GM12873 (cell line): ENCODE data around the gene PGM1.

Experiments used
- CTCF ChIP-seq: IDR thresholded peaks from 2 replicates; pipeline ENCODE4 v1.5.1; 2012; ENCODE audit warnings: low read depth, mild to moderate bottlenecking, moderate library complexity, low read length, control low read depth; ENCODE audit not compliant: insufficient read depth; ENCODE audit errors: missing control alignments

PGM1 gene

DNA sequence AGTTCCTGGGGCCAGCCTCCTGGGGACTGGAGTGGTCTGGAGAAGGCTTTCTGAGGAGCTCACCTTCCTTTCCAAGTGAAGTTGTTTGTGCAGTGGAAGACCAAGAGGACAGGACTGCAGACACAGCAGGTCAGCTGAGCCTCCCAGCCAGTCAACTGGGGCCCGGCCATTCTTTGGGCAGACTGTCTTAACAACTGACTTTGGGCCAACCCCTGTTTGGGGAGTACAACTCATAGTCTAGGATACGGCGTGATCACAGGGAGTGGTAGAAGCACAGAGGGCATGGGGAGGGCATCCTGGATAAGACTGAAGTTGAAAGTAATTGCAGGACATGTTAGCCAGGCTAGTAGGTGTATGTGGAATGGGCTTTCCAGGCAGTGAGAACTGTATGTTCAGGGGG lies 50.3 kb downstream of the PGM1 start:
- no peak for TF ChIP-seq CTCF

DNA sequence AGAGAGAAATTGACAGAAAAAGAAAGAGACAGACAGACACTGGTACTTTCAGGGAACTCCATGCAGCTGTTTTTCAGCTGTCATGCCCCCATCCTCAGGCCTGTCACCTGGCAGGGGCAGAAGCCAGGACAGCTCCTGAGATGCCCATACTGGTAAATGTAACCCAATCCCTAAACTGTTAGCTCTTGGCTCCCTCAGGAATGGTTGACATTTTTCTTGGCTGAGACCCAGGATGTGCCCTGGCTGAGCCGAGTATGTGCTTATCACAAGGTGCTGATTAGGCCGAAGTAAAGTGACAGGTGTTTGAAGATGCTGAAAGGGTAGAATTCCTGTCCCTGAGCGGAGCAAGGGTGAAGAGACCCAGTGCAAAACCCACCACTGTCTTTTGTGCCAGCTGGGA lies 50.7 kb downstream of the PGM1 start:
- TF ChIP-seq CTCF, result no peak

DNA sequence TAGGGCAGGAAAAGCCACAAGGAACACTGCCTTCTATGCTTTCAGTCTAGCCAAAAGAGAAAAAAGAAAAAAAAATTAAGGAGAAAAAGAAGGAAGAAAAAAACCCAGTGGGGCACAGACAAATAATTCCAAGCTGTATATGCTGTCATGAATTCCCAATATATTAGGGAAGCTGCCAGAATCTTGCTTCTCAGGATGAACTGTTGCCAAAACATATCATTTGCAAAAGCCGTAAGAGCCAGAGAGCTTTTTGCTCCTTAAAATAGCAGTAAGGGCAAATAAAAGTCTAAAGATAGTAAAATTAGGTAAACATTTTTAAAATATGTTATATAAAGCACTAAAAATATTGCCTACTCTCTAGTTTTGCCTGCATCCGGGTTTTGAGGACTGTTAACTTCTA lies 52.1 kb downstream of the PGM1 start:
- no peak for TF ChIP-seq CTCF

- TF ChIP-seq CTCF, result no peak
Measured at GRCh38 chr1:63648689-63649088, 55.5 kb downstream of the PGM1 start.

DNA sequence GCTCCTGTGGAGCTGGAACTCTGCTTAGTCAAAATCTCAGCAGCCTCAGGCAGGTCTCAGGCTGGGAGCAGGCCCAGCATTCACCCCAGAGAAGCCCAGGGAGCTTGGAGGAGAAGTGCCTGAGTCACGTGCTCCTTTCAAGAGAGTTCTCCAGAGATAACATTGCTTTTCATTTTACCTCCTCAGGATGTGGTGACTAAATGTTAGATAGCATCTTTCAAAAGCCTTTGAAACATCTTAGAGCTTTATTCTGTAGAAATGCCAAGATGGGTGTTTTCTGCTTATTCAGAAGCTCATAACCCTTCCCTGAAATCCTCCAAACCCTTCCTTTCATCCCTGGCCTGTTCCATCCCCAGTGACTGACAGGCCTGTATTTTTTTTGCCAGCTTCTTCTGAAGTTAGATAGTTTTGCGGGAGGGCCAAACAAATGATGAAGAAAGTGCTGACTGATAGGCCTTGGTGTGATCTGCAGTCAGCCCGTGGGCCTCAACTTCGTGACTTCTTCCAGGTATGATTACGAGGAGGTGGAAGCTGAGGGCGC lies 58.0 kb downstream of the PGM1 start:
- TF ChIP-seq CTCF, result no peak

DNA sequence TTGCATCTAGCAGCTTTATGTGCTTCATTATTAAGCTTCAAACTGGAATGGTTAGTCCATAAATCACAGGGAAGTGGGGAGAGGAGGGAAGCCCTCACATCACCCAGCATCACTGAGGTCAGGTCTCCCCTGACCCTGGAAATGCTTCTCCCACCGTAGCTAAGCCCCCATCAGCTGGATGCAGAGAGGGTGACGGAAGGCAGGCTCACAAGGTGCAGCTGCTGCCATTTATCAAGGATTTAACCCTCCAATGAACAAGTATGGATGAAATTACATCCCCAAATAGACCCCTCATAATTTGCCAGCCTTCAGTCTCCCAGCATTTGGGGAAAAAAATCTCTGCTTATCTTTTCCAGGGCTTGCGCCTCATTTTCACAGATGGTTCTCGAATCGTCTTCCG lies 60.8 kb downstream of the PGM1 start:
- no peak for TF ChIP-seq CTCF

DNA sequence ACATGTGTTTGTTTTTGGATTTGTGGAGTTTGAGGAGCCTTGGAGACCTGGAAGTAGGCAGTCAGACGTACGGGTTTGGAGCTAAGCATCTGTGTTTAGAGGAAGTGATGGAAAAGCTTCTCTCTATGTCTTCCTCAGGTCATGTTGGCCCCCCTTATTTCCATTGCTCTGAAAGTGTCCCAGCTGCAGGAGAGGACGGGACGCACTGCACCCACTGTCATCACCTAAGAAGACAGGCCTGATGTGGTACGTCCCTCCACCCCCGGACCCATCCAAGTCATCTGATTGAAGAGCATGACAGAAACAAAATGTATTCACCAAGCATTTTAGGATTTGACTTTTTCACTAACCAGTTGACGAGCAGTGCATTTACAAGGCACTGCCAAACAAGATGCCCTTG lies 66.2 kb downstream of the PGM1 start:
- TF ChIP-seq CTCF, result no peak
